ENCODE results near the gene CRNN. TPM values are rescaled to one million over a fixed set of nuclear protein-coding genes. Genes with fewer than 3 reads are reported as not detected.

Gene CRNN
- total RNA-seq, 1 experiment from 2014 or later, result not detected

GRCh38 chr1:152359906-152360305, 54.2 kb downstream of the CRNN start, which contains the start of gene FLG2:
Gene FLG2 (minus strand): TSS chr1:152360006. CDS start chr1:152358884, 1,122 bp downstream.
- no peak within 1 kb of the TSS for H4K5ac ChIP-seq (ENCODE audit: insufficient read length, low read depth, low read length)
- no peaks in the 10 kb centered on the region for H3K4me1 ChIP-seq (ENCODE audit: insufficient read depth, low read length)
- DNase-seq, result no peak
- peaks cover 89% of the 10 kb centered on the region for H3K9me3 ChIP-seq (ENCODE audit: control insufficient read depth, low read depth, low read length)
- Mint-ChIP-seq H3K27ac (no peak within 1 kb of the TSS), H3K4me3 (no peak within 1 kb of the TSS), H3K9me3 (peaks cover 61 to 83% of the 10 kb centered on the region in 2 experiments), H3K36me3 (ENCODE audit: insufficient read depth in 1 of 3, low read depth in 3 of 3) (peaks cover 0 to 21% (median 5%) of the 10 kb centered on the region in 3 experiments; a peak in 6 of 7 replicates), H3K4me1 (no peaks in the 10 kb centered on the region), H3K27me3 (ENCODE audit: low read depth) (peaks cover 5% of the 10 kb centered on the region; the same call in 1 of the 2 replicates)
- H3K56ac ChIP-seq (ENCODE audit: insufficient read length, low read depth, low read length), result no peak within 1 kb of the TSS
- no peak within 1 kb of the TSS for H3K23ac ChIP-seq (ENCODE audit: insufficient read length, low read depth, low read length)
- no peak for TF ChIP-seq CTCF (conservative IDR thresholded peaks at IDR 0.05)
- WGBS (ENCODE audit: extremely low coverage, insufficient read length, low lambda C conversion rate), result no CpG with 5 or more reads among the region's 2 CpGs
- no peak within 1 kb of the TSS for H3T11ph ChIP-seq (ENCODE audit: low read length)
- no peak within 1 kb of the TSS for H2AFZ ChIP-seq (ENCODE audit: low read length)
- no peak within 1 kb of the TSS for H3K27ac ChIP-seq (ENCODE audit: insufficient read length, low read depth, low read length)
- no peak within 1 kb of the TSS for H2BK15ac ChIP-seq (ENCODE audit: low read depth, low read length)
- no peak within 1 kb of the TSS for H3K4me2 ChIP-seq (ENCODE audit: insufficient read depth, insufficient read length, low read length)
- no peaks in the 10 kb centered on the region for H3K79me1 ChIP-seq (ENCODE audit: insufficient read depth, low read depth, low read length, poor library complexity, severe bottlenecking)
- no peak within 1 kb of the TSS for H3K18ac ChIP-seq (ENCODE audit: insufficient read length, low read depth, low read length)
- H2BK5ac ChIP-seq (ENCODE audit: insufficient read length, low read length), result no peak within 1 kb of the TSS
- no peak within 1 kb of the TSS for H4K91ac ChIP-seq (ENCODE audit: insufficient read length, low read depth, low read length)
- no peak within 1 kb of the TSS for H3K4ac ChIP-seq (ENCODE audit: low read depth, low read length)
- no peaks in the 10 kb centered on the region for H3K23me2 ChIP-seq (ENCODE audit: insufficient read length, low read depth, low read length, poor library complexity, severe bottlenecking)
- no peak within 1 kb of the TSS for H3K14ac ChIP-seq (ENCODE audit: insufficient read depth, low read length)
- H3K79me2 ChIP-seq (ENCODE audit: insufficient read depth, low read length), result no peaks in the 10 kb centered on the region
- H2BK12ac ChIP-seq (ENCODE audit: insufficient read length, low read depth, low read length), result no peak within 1 kb of the TSS
- H4K20me1 ChIP-seq (ENCODE audit: control insufficient read depth, insufficient read depth, insufficient read length), result no peaks in the 10 kb centered on the region
- no peak within 1 kb of the TSS for H2BK20ac ChIP-seq (ENCODE audit: low read depth, low read length, poor library complexity, severe bottlenecking)
- no peaks in the 10 kb centered on the region for H3K27me3 ChIP-seq (ENCODE audit: insufficient read depth, low read length)
- no peak within 1 kb of the TSS for H2BK120ac ChIP-seq (ENCODE audit: low read depth, low read length, poor library complexity, severe bottlenecking)
- H2AK5ac ChIP-seq (ENCODE audit: insufficient read length, low read length), result no peak within 1 kb of the TSS
- H3K9ac ChIP-seq (ENCODE audit: extremely low read depth, insufficient read length, low read length), result no peak within 1 kb of the TSS
- no peak within 1 kb of the TSS for H4K8ac ChIP-seq (replicated peaks; ENCODE audit: insufficient read length, low read depth, low read length)

Other genes starting within 250 kb of the CRNN start
- gene HRNR, start 190.1 kb downstream of the CRNN start, total RNA-seq (2021), result not detected in 2 replicates
- not detected in 2 replicates for gene FLG, start 89.0 kb downstream of the CRNN start, total RNA-seq (2021)
- not detected in 2 replicates for gene FLG2, start 54.3 kb downstream of the CRNN start, total RNA-seq (2021)
- gene LCE5A, start 96.5 kb upstream of the CRNN start, total RNA-seq (2021), result not detected in 2 replicates
- gene CRCT1, start 100.2 kb upstream of the CRNN start, total RNA-seq (2021), result not detected in 2 replicates
- gene LCE3E, start 152.5 kb upstream of the CRNN start, total RNA-seq (2021), result not detected in 2 replicates
- not detected in 2 replicates for gene LCE3D, start 166.3 kb upstream of the CRNN start, total RNA-seq (2021)
- not detected in 2 replicates for gene LCE3C, start 186.0 kb upstream of the CRNN start, total RNA-seq (2021)
- gene LCE3B, start 199.5 kb upstream of the CRNN start, total RNA-seq (2021), result not detected in 2 replicates
- gene LCE3A, start 208.8 kb upstream of the CRNN start, total RNA-seq (2021), result not detected in 2 replicates
- not detected in 2 replicates for gene LCE2D, start 249.1 kb upstream of the CRNN start, total RNA-seq (2021)

All from H9 (cell line).